GM12878 (cell line): Measurements from ENCODE around the gene PRTN3.

Experiments
- CREM ChIP-seq: IDR thresholded peaks from 2 replicates; pipeline ENCODE4 v1.6.1; 2014; ENCODE audit warnings: antibody characterized with exemption, low read depth
- CTCF ChIP-seq, 3 experiments: IDR thresholded peaks in 2 of 3; conservative IDR thresholded peaks in 1 of 3; 2 replicates each; pipeline ENCODE4 v1.5.1; 2011; ENCODE audit warnings: low read depth in 3 of 3, low read length in 3 of 3, mild to moderate bottlenecking in 3 of 3, control low read depth in 2 of 3, moderate library complexity in 2 of 3, inconsistent platforms in 1 of 3, mixed read lengths in 1 of 3; ENCODE audit not compliant: control insufficient read depth in 2 of 3, insufficient read depth in 1 of 3; ENCODE audit errors: extremely low read depth in 1 of 3
- EP300 ChIP-seq, 2 experiments: fragments of 150-350 bp in 1 of 2; IDR thresholded peaks; 2 replicates each; pipeline ENCODE4 v1.6.1; 2011 to 2012; ENCODE audit warnings: low read depth in 2 of 2, low read length in 2 of 2, borderline replicate concordance in 1 of 2, improper control_type of control experiment in 1 of 2, inconsistent platforms in 1 of 2; ENCODE audit not compliant: control insufficient read depth in 1 of 2
- ESRRA ChIP-seq: IDR thresholded peaks from 2 replicates; pipeline ENCODE4 v1.6.1; 2012; ENCODE audit warnings: mild to moderate bottlenecking, low read length, improper control_type of control experiment
- EZH2 ChIP-seq: IDR thresholded peaks from 2 replicates; pipeline ENCODE4 v1.6.1; 2012; ENCODE audit warnings: low read depth, mild to moderate bottlenecking, control low read depth, inconsistent platforms, low read length, borderline replicate concordance; ENCODE audit not compliant: control insufficient read depth
- MYC ChIP-seq: IDR thresholded peaks from 2 replicates; pipeline ENCODE4 v1.6.1; 2011; ENCODE audit warnings: mild to moderate bottlenecking, low read length, moderate library complexity, inconsistent platforms; ENCODE audit not compliant: insufficient read depth, insufficient replicate concordance, insufficient read length, severe bottlenecking
- SUZ12 ChIP-seq: fragments of 200-600 bp; sonication (generic); IDR thresholded peaks from one replicate; pipeline ENCODE4 v1.6.1; 2018; ENCODE audit warnings: antibody characterized with exemption, mild to moderate bottlenecking; ENCODE audit not compliant: unreplicated experiment
- TAF1 ChIP-seq: IDR thresholded peaks from 2 replicates; pipeline ENCODE4 v1.6.1; 2011; ENCODE audit warnings: mild to moderate bottlenecking, low read depth, low read length, borderline replicate concordance
- ZNF274 ChIP-seq: IDR thresholded peaks from one replicate; pipeline ENCODE4 v1.8.0; 2011; ENCODE audit not compliant: insufficient read length, insufficient read depth
- TF ChIP-seq, protein P1 (sequence below): IDR thresholded peaks from 2 replicates; pipeline ENCODE4 v1.6.1; 2012; ENCODE audit warnings: mild to moderate bottlenecking, low read depth, low read length
- TF ChIP-seq, protein P2 (sequence below): IDR thresholded peaks from 2 replicates; pipeline ENCODE4 v1.6.1; 2011; ENCODE audit warnings: low read depth, low read length, improper control_type of control experiment, borderline replicate concordance
- TF ChIP-seq, protein P3 (sequence below): fragments of 450-650 bp; IDR thresholded peaks from 2 replicates; pipeline ENCODE4 v1.6.1; 2014; ENCODE audit warnings: mild to moderate bottlenecking

- no peak for TF ChIP-seq EP300 (IDR thresholded peaks at IDR 0.05; ENCODE audit: borderline replicate concordance in 1 of 2, control insufficient read depth in 1 of 2, low read depth in 2 of 2, low read length in 2 of 2)
- TF ChIP-seq, protein P1, sequence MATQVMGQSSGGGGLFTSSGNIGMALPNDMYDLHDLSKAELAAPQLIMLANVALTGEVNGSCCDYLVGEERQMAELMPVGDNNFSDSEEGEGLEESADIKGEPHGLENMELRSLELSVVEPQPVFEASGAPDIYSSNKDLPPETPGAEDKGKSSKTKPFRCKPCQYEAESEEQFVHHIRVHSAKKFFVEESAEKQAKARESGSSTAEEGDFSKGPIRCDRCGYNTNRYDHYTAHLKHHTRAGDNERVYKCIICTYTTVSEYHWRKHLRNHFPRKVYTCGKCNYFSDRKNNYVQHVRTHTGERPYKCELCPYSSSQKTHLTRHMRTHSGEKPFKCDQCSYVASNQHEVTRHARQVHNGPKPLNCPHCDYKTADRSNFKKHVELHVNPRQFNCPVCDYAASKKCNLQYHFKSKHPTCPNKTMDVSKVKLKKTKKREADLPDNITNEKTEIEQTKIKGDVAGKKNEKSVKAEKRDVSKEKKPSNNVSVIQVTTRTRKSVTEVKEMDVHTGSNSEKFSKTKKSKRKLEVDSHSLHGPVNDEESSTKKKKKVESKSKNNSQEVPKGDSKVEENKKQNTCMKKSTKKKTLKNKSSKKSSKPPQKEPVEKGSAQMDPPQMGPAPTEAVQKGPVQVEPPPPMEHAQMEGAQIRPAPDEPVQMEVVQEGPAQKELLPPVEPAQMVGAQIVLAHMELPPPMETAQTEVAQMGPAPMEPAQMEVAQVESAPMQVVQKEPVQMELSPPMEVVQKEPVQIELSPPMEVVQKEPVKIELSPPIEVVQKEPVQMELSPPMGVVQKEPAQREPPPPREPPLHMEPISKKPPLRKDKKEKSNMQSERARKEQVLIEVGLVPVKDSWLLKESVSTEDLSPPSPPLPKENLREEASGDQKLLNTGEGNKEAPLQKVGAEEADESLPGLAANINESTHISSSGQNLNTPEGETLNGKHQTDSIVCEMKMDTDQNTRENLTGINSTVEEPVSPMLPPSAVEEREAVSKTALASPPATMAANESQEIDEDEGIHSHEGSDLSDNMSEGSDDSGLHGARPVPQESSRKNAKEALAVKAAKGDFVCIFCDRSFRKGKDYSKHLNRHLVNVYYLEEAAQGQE: no peak
- no peak for TF ChIP-seq CTCF (IDR thresholded peaks at IDR 0.05 in 2 of 3, conservative IDR thresholded peaks at IDR 0.05 in 1 of 3; ENCODE audit: control insufficient read depth in 2 of 3, extremely low read depth in 1 of 3, insufficient read depth in 1 of 3, low read depth in 3 of 3, low read length in 3 of 3)
- TF ChIP-seq ESRRA: no peak
- no peak for TF ChIP-seq TAF1
- no peak for TF ChIP-seq EZH2
- no peak for TF ChIP-seq CREM
- TF ChIP-seq ZNF274: no peak
- TF ChIP-seq, protein P2, sequence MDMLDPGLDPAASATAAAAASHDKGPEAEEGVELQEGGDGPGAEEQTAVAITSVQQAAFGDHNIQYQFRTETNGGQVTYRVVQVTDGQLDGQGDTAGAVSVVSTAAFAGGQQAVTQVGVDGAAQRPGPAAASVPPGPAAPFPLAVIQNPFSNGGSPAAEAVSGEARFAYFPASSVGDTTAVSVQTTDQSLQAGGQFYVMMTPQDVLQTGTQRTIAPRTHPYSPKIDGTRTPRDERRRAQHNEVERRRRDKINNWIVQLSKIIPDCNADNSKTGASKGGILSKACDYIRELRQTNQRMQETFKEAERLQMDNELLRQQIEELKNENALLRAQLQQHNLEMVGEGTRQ: no peak
- TF ChIP-seq, protein P3, sequence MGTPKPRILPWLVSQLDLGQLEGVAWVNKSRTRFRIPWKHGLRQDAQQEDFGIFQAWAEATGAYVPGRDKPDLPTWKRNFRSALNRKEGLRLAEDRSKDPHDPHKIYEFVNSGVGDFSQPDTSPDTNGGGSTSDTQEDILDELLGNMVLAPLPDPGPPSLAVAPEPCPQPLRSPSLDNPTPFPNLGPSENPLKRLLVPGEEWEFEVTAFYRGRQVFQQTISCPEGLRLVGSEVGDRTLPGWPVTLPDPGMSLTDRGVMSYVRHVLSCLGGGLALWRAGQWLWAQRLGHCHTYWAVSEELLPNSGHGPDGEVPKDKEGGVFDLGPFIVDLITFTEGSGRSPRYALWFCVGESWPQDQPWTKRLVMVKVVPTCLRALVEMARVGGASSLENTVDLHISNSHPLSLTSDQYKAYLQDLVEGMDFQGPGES: no peak
- TF ChIP-seq MYC: no peak
- no peak for TF ChIP-seq SUZ12
Measured at GRCh38 chr19:805166-805551, 35.6 kb upstream of the PRTN3 start.
